H9 (cell line): ENCODE measurements around the gene SLC44A1. TPM values are rescaled to one million over a fixed set of nuclear protein-coding genes. Genes with fewer than 3 reads are reported as not detected.

Experiments
- DNase-seq: peaks from one replicate; pipeline ENCODE4 v3.0.0-alpha.2; 2017
- H2AFZ ChIP-seq: one replicate; pipeline ENCODE4 v1.6.1; 2013; ENCODE audit warnings: mild to moderate bottlenecking, low read length, control low read depth, moderate library complexity
- H2AK5ac ChIP-seq: 2 replicates; pipeline ENCODE4 v1.6.1; 2013; ENCODE audit warnings: low read length, control low read depth, mixed read lengths; ENCODE audit not compliant: insufficient read length
- H2BK120ac ChIP-seq: one replicate; pipeline ENCODE4 v1.6.1; 2013; ENCODE audit warnings: low read depth, mild to moderate bottlenecking, low read length, control low read depth, inconsistent platforms; ENCODE audit not compliant: poor library complexity, severe bottlenecking
- H2BK12ac ChIP-seq: 2 replicates; pipeline ENCODE4 v1.6.1; 2013; ENCODE audit warnings: low read length, control low read depth, mixed read lengths, low read depth; ENCODE audit not compliant: insufficient read length
- H2BK15ac ChIP-seq: 2 replicates; pipeline ENCODE4 v1.6.1; 2013; ENCODE audit warnings: low read depth, low read length, control low read depth
- H2BK20ac ChIP-seq: one replicate; pipeline ENCODE4 v1.6.1; 2013; ENCODE audit warnings: low read depth, mild to moderate bottlenecking, low read length, control low read depth, inconsistent platforms; ENCODE audit not compliant: poor library complexity, severe bottlenecking
- H2BK5ac ChIP-seq: 2 replicates; pipeline ENCODE4 v1.6.1; 2013; ENCODE audit warnings: low read length, control low read depth, mixed read lengths; ENCODE audit not compliant: insufficient read length
- H3K14ac ChIP-seq: 2 replicates; pipeline ENCODE4 v1.6.1; 2013; ENCODE audit warnings: low read length, control low read depth; ENCODE audit not compliant: insufficient read depth
- H3K18ac ChIP-seq: 2 replicates; pipeline ENCODE4 v1.6.1; 2013; ENCODE audit warnings: low read depth, mild to moderate bottlenecking, mixed read lengths, low read length, control low read depth; ENCODE audit not compliant: insufficient read length
- H3K23ac ChIP-seq: 2 replicates; pipeline ENCODE4 v1.6.1; 2013; ENCODE audit warnings: low read length, control low read depth, mixed read lengths, low read depth; ENCODE audit not compliant: insufficient read length
- H3K23me2 ChIP-seq: 2 replicates; pipeline ENCODE4 v1.6.1; 2013; ENCODE audit warnings: low read depth, mild to moderate bottlenecking, mixed read lengths, low read length, control low read depth; ENCODE audit not compliant: insufficient read length, poor library complexity, severe bottlenecking
- H3K27ac ChIP-seq: 2 replicates; pipeline ENCODE4 v1.5.1; 2013; ENCODE audit warnings: low read length, control low read depth, mixed read lengths, low read depth; ENCODE audit not compliant: insufficient read length
- H3K27me3 ChIP-seq: 2 replicates; pipeline ENCODE4 v1.6.1; 2013; ENCODE audit warnings: low read length, control low read depth, inconsistent platforms; ENCODE audit not compliant: insufficient read depth
- H3K4ac ChIP-seq: 2 replicates; pipeline ENCODE4 v1.6.1; 2013; ENCODE audit warnings: low read depth, mild to moderate bottlenecking, control low read depth, inconsistent platforms, low read length, moderate library complexity
- H3K4me1 ChIP-seq: 2 replicates; pipeline ENCODE4 v1.6.1; 2013; ENCODE audit warnings: low read length, control low read depth, inconsistent platforms; ENCODE audit not compliant: insufficient read depth
- H3K4me2 ChIP-seq: 2 replicates; pipeline ENCODE4 v1.6.1; 2013; ENCODE audit warnings: low read length, control low read depth, mixed read lengths; ENCODE audit not compliant: insufficient read length, insufficient read depth
- H3K56ac ChIP-seq: 2 replicates; pipeline ENCODE4 v1.6.1; 2013; ENCODE audit warnings: low read depth, mild to moderate bottlenecking, mixed read lengths, low read length, control low read depth; ENCODE audit not compliant: insufficient read length
- H3K79me1 ChIP-seq: 2 replicates; pipeline ENCODE4 v1.6.1; 2013; ENCODE audit warnings: low read depth, mild to moderate bottlenecking, moderate library complexity, low read length, control low read depth, inconsistent platforms; ENCODE audit not compliant: insufficient read depth, poor library complexity, severe bottlenecking
- H3K79me2 ChIP-seq: 2 replicates; pipeline ENCODE4 v1.6.1; 2013; ENCODE audit warnings: low read length, control low read depth, inconsistent platforms; ENCODE audit not compliant: insufficient read depth
- H3K9ac ChIP-seq: 2 replicates; pipeline ENCODE4 v1.6.1; 2013; ENCODE audit warnings: low read length, control low read depth, mixed read lengths; ENCODE audit not compliant: insufficient read length; ENCODE audit errors: extremely low read depth
- H3K9me3 ChIP-seq: one replicate; pipeline ENCODE4 v1.6.1; 2013; ENCODE audit warnings: low read depth, low read length, inconsistent platforms; ENCODE audit not compliant: control insufficient read depth
- H3T11ph ChIP-seq: one replicate; pipeline ENCODE4 v1.6.1; 2013; ENCODE audit warnings: mild to moderate bottlenecking, low read length, control low read depth, inconsistent platforms
- H4K20me1 ChIP-seq: one replicate; pipeline ENCODE4 v1.6.1; 2013; ENCODE audit not compliant: control insufficient read depth, insufficient read length, insufficient read depth
- H4K5ac ChIP-seq: 2 replicates; pipeline ENCODE4 v1.6.1; 2013; ENCODE audit warnings: low read depth, mild to moderate bottlenecking, mixed read lengths, low read length, control low read depth; ENCODE audit not compliant: insufficient read length
- H4K8ac ChIP-seq: replicated peaks from 2 replicates; pipeline ENCODE4 v1.6.1; 2013; ENCODE audit warnings: low read length, control low read depth, mixed read lengths, low read depth; ENCODE audit not compliant: insufficient read length
- H4K91ac ChIP-seq: 2 replicates; pipeline ENCODE4 v1.6.1; 2013; ENCODE audit warnings: low read depth, mild to moderate bottlenecking, moderate library complexity, mixed read lengths, low read length, control low read depth; ENCODE audit not compliant: insufficient read length
- H3K27ac Mint-ChIP-seq, 3 experiments: 2 replicates in 2 of 3; 3 replicates in 1 of 3; pipeline ENCODE4 v1.8.0; 2020 to 2021; ENCODE audit warnings: mixed read lengths in 3 of 3, mild to moderate bottlenecking in 1 of 3, moderate library complexity in 1 of 3
- H3K27me3 Mint-ChIP-seq: 2 replicates; pipeline ENCODE4 v1.8.0; 2021; ENCODE audit warnings: low read depth, mild to moderate bottlenecking, moderate library complexity, mixed read lengths
- H3K36me3 Mint-ChIP-seq, 3 experiments: 2 replicates in 2 of 3; 3 replicates in 1 of 3; pipeline ENCODE4 v1.8.0; 2020 to 2021; ENCODE audit warnings: low read depth in 3 of 3, mixed read lengths in 3 of 3; ENCODE audit not compliant: insufficient read depth in 1 of 3
- H3K4me1 Mint-ChIP-seq, 2 experiments: 2 replicates each; pipeline ENCODE4 v1.8.0; 2020; ENCODE audit warnings: mixed read lengths in 2 of 2
- H3K4me3 Mint-ChIP-seq, 2 experiments: 2 replicates in 1 of 2; 3 replicates in 1 of 2; pipeline ENCODE4 v1.8.0; 2020 to 2021; ENCODE audit warnings: mild to moderate bottlenecking in 2 of 2, mixed read lengths in 2 of 2, moderate library complexity in 1 of 2
- H3K9me3 Mint-ChIP-seq, 2 experiments: 2 replicates in 1 of 2; 3 replicates in 1 of 2; pipeline ENCODE4 v1.8.0; 2020; ENCODE audit warnings: mild to moderate bottlenecking in 2 of 2, mixed read lengths in 2 of 2, moderate library complexity in 1 of 2
- CTCF ChIP-seq: fragments of 200-600 bp; sonication (generic); conservative IDR thresholded peaks from 3 replicates; pipeline ENCODE4 v1.8.0; 2021; ENCODE audit warnings: antibody characterized with exemption, mild to moderate bottlenecking
- WGBS: extraction: QIAGEN DNeasy Blood & Tissue Kit; methylation state at CpG from one replicate; pipeline ENCODE4 v1.1.7; 2013; ENCODE audit warnings: missing lambda C conversion rate, low lambda C conversion rate, mixed read lengths; ENCODE audit not compliant: insufficient read length; ENCODE audit errors: extremely low coverage; 5-methylcytosine and 5-hydroxymethylcytosine counted together
- total RNA-seq: library from RNA; stranded (reverse); gene quantifications from 2 replicates; pipeline ENCODE4 v1.2.1, GENCODE V29; 2021

SLC44A1 gene
- total RNA-seq, 1 experiment from 2014 or later: 60.7 TPM

GRCh38 chr9:105290418-105290817 lies 46.0 kb downstream of the SLC44A1 start:
- WGBS: no CpG with 5 or more reads among the region's 1 CpG
- peaks cover 1% of the 10 kb centered on the region; the same call in 1 of the 2 replicates for H3K79me2 ChIP-seq
- H3K27ac ChIP-seq: no peak overlapping the region

More at GRCh38 chr9:105290418-105290817, 46.0 kb downstream of the SLC44A1 start:
- Histone ChIP-seq H2BK120ac (no peak overlapping the region), H3K56ac (no peak overlapping the region), H3T11ph (no peak overlapping the region), H3K23me2 (no peaks in the 10 kb centered on the region), H3K9me3 (no peaks in the 10 kb centered on the region), H3K18ac (no peak overlapping the region), H2BK12ac (no peak overlapping the region), H3K14ac (no peak overlapping the region), H3K9ac (no peak overlapping the region), H3K23ac (no peak overlapping the region), H4K91ac (no peak overlapping the region), H2BK20ac (no peak overlapping the region), H3K4me2 (no peak overlapping the region), H4K20me1 (no peaks in the 10 kb centered on the region), H4K8ac (no peak overlapping the region), H4K5ac (no peak overlapping the region), H2AFZ (no peak overlapping the region), H2BK5ac (no peak overlapping the region), H3K4ac (no peak overlapping the region), H2BK15ac (no peak overlapping the region), H3K27me3 (no peaks in the 10 kb centered on the region), H2AK5ac (no peak overlapping the region), H3K79me1 (no peaks in the 10 kb centered on the region), H3K4me1 (peaks cover 8% of the 10 kb centered on the region; the same call in 1 of the 2 replicates)
- peak overlapping the region; percentile 47 to 87 (median 50); a peak in 5 of 7 replicates for H3K27ac Mint-ChIP-seq
- TF ChIP-seq CTCF: no peak
- no peaks in the 10 kb centered on the region; a peak in 1 of 7 replicates for H3K36me3 Mint-ChIP-seq
- H3K27me3 Mint-ChIP-seq: no peaks in the 10 kb centered on the region
- H3K9me3 Mint-ChIP-seq: no peaks in the 10 kb centered on the region
- H3K4me3 Mint-ChIP-seq: no peak overlapping the region
- peaks cover 82 to 88% of the 10 kb centered on the region in 2 experiments for H3K4me1 Mint-ChIP-seq
- no peak for DNase-seq
